Astrocyte of the cerebellum (primary cell): ENCODE data around the gene ACACB.
A peak's percentile ranks its signal among the peaks of the same experiment; 100 is the strongest.

Source experiments
- DNase-seq: peaks from one replicate; pipeline ENCODE4 v3.0.0-alpha.2; 2011; ENCODE audit warnings: low read depth
- H3K4me3 ChIP-seq: 2 replicates; pipeline ENCODE4 v1.5.1; 2011; ENCODE audit warnings: mild to moderate bottlenecking, low read depth, low read length, moderate library complexity
- CTCF ChIP-seq: IDR thresholded peaks from 2 replicates; pipeline ENCODE4 v1.5.1; 2012; ENCODE audit warnings: low read length, low read depth, moderate library complexity, mild to moderate bottlenecking; ENCODE audit errors: missing control alignments
- in situ Hi-C: cut with HindIII; loops from 2 replicates; pipeline ENCODE4 v1.10.0; 2017; ENCODE audit warnings: low sequenced_read_pairs

The ACACB gene

GRCh38 chr12:109209082-109209481 lies 92.7 kb downstream of the ACACB start:
- TF ChIP-seq CTCF, result no peak
- no peak for DNase-seq
- in situ Hi-C loops, result no loop called here
- no peak overlapping the region for H3K4me3 ChIP-seq

- no peak for DNase-seq
- TF ChIP-seq CTCF, result no peak
- in situ Hi-C loops, result no loop called here
- H3K4me3 ChIP-seq, result no peak overlapping the region
These were observed 96.2 kb downstream of the ACACB start for GRCh38 chr12:109212460-109213115.

GRCh38 chr12:109214131-109214530 lies 97.7 kb downstream of the ACACB start:
- H3K4me3 ChIP-seq, result no peak overlapping the region
- in situ Hi-C loops, result no loop called here
- no peak for TF ChIP-seq CTCF
- peak; percentile 1 for DNase-seq

GRCh38 chr12:109218996-109219395 lies 102.6 kb downstream of the ACACB start:
- in situ Hi-C loops, result no loop called here
- no peak overlapping the region for H3K4me3 ChIP-seq
- no peak for TF ChIP-seq CTCF
- no peak for DNase-seq

- in situ Hi-C loops, result no loop called here
These were observed 103.6 kb downstream of the ACACB start for GRCh38 chr12:109219938-109220337.

GRCh38 chr12:109221277-109221931 lies 105.0 kb downstream of the ACACB start:
- TF ChIP-seq CTCF, result no peak
- in situ Hi-C loops, result no loop called here
- no peak for DNase-seq
- H3K4me3 ChIP-seq, result no peak overlapping the region

More at GRCh38 chr12:109219938-109220337, 103.6 kb downstream of the ACACB start:
- TF ChIP-seq CTCF, result no peak
- no peak for DNase-seq
- H3K4me3 ChIP-seq, result no peak overlapping the region
